Measurements from ENCODE around the gene HMCES. TPM values are rescaled to one million over a fixed set of nuclear protein-coding genes. Genes with fewer than 3 reads are reported as not detected.
A peak's percentile ranks its signal among the peaks of the same experiment; 100 is the strongest.

Gene HMCES
- total RNA-seq, 4 donors from 2014 or later, result 2.0 to 42.9 (median 28.3) TPM

- H3K36me3 ChIP-seq, result no peaks in the 10 kb centered on the region
- intact Hi-C loops (cut with DNase I; ENCODE audit: low total_unique reads), result no loop called here
- H3K27ac ChIP-seq, result peak within 1 kb of the TSS; percentile 85 to 90
- H3K27me3 ChIP-seq, result no peaks in the 10 kb centered on the region
- peak within 1 kb of the TSS; percentile 90 to 95 for H3K4me3 ChIP-seq
- H3K4me1 ChIP-seq, result peaks cover 0 to 6% of the 10 kb centered on the region in 2 donors
- H3K9me3 ChIP-seq, result no peaks in the 10 kb centered on the region
- peak in 1 of 4 experiments; percentile 16 for TF ChIP-seq CTCF (IDR thresholded peaks at IDR 0.05)
- TF ChIP-seq POLR2A (IDR thresholded peaks at IDR 0.05), result peak; percentile 85 to 93
- peak; percentile 79 to 90 for DNase-seq
These were observed 29.2 kb upstream of the HMCES start, which contains the start of gene COPG1 for GRCh38 chr3:129249284-129250065. Gene COPG1, plus strand, starts transcription at chr3:129249606. Its CDS starts 104 bp downstream, at chr3:129249710.

GRCh38 chr3:129252748-129253147 is 25.9 kb upstream of the HMCES start:
- intact Hi-C loops (cut with DNase I; ENCODE audit: low total_unique reads), result no loop called here
- DNase-seq, result no peak
- no peak overlapping the region for H3K4me3 ChIP-seq
- H3K36me3 ChIP-seq, result no peaks in the 10 kb centered on the region
- H3K4me1 ChIP-seq, result peaks cover 0 to 6% of the 10 kb centered on the region in 2 donors
- H3K27me3 ChIP-seq, result no peaks in the 10 kb centered on the region
- H3K27ac ChIP-seq, result no peak overlapping the region
- H3K9me3 ChIP-seq, result no peaks in the 10 kb centered on the region
- no peak for TF ChIP-seq POLR2A (IDR thresholded peaks at IDR 0.05)

DNA sequence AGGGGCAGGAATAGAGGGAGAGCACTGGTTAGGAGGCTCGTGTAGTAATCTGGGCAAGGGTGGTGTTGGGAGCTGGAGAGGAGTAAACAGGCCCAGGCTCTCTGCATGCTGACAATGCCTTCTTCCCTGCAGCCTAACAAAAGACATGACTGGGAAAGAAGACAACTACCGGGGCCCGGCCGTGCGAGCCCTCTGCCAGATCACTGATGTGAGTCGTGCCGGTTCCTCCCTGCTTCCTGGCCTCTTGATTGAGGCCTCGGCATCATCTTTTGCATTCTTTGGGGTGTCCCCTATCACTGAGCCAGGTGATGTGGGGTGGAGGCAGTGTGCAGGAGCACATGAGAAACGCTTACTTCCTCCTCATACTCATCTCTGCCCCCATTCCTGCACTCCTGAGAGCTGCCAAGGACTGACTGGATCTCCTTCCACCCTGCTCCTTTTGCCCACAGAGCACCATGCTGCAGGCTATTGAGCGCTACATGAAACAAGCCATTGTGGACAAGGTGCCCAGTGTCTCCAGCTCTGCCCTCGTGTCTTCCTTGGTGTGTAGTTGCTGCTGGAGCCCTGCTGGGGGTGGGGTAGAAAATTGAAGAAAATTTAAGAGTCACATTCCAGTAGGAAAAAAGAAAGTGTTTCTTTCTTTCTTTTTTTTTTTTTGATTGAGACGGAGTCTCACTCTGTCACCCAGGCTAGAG is 24.0 kb upstream of the HMCES start:
- H3K27ac ChIP-seq, result no peak overlapping the region
- no peak for DNase-seq
- intact Hi-C loops (cut with DNase I; ENCODE audit: low total_unique reads), result no loop called here
- no peaks in the 10 kb centered on the region for H3K9me3 ChIP-seq
- H3K4me3 ChIP-seq, result no peak overlapping the region
- H3K36me3 ChIP-seq, result no peaks in the 10 kb centered on the region
- peaks cover 0 to 6% of the 10 kb centered on the region in 2 donors for H3K4me1 ChIP-seq
- TF ChIP-seq CTCF (IDR thresholded peaks at IDR 0.05), result no peak
- no peak for TF ChIP-seq POLR2A (IDR thresholded peaks at IDR 0.05)
- no peaks in the 10 kb centered on the region for H3K27me3 ChIP-seq

DNA sequence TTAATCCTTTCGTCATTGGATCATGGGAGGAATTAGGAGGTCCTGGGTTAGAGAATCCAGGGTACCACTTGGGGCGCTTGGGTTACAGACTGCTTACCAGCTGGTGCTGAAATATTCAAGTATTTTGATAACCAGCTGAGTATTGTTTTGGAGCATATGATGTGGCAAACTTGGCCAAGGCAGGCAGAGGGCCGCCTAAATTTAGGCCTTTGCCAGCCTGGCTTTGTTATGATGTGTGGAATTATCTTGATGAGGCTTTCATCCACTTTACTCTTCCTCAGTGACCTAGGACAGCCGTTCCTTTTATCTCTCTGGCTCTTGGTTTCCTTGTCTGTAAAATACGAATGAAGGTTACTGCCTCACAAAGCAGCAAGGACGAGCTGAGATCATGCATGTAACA is 22.4 kb upstream of the HMCES start:
- Histone ChIP-seq H3K36me3 (no peaks in the 10 kb centered on the region), H3K9me3 (no peaks in the 10 kb centered on the region), H3K27me3 (no peaks in the 10 kb centered on the region), H3K27ac (no peak overlapping the region), H3K4me3 (no peak overlapping the region), H3K4me1 (no peaks in the 10 kb centered on the region)
- no peak for DNase-seq
- intact Hi-C loops (cut with DNase I; ENCODE audit: low total_unique reads), result no loop called here
- no peak for TF ChIP-seq POLR2A (IDR thresholded peaks at IDR 0.05)
- no peak for TF ChIP-seq CTCF (IDR thresholded peaks at IDR 0.05)

GRCh38 chr3:129257609-129258008 is 21.1 kb upstream of the HMCES start:
- Histone ChIP-seq H3K27me3 (no peaks in the 10 kb centered on the region), H3K9me3 (no peaks in the 10 kb centered on the region), H3K4me3 (no peak overlapping the region), H3K4me1 (no peaks in the 10 kb centered on the region), H3K36me3 (no peaks in the 10 kb centered on the region), H3K27ac (no peak overlapping the region)
- no peak for TF ChIP-seq CTCF (IDR thresholded peaks at IDR 0.05)
- no peak for TF ChIP-seq POLR2A (IDR thresholded peaks at IDR 0.05)
- no peak for DNase-seq
- intact Hi-C loops (cut with DNase I; ENCODE audit: low total_unique reads), result no loop called here

All from uterus (tissue), 4 donors.